GM19467 (cell line): ENCODE data around the gene DPP3.

Source experiments
- ATAC-seq: cut with Tn5 transposase; IDR thresholded peaks from one replicate; pipeline ENCODE4 v1.9.1; 2021; ENCODE audit warnings: mild to moderate bottlenecking, moderate library complexity; ENCODE audit not compliant: unreplicated experiment

DPP3 gene

GRCh38 chr11:66479394-66480116 lies 679 bp upstream of the DPP3 start:
- peak; percentile 13 for ATAC-seq

GRCh38 chr11:66484806-66485380 lies 4.7 kb downstream of the DPP3 start:
- no peak for ATAC-seq

- no peak for ATAC-seq
These were observed 8.7 kb downstream of the DPP3 start for GRCh38 chr11:66488957-66489356.

- ATAC-seq, result no peak
These were observed 9.4 kb downstream of the DPP3 start for GRCh38 chr11:66489636-66490035.

GRCh38 chr11:66491315-66491935 lies 11.2 kb downstream of the DPP3 start:
- no peak for ATAC-seq

GRCh38 chr11:66492161-66492865 lies 12.1 kb downstream of the DPP3 start:
- no peak for ATAC-seq

GRCh38 chr11:66493130-66493529 lies 12.9 kb downstream of the DPP3 start:
- ATAC-seq, result no peak

GRCh38 chr11:66494458-66494857 lies 14.2 kb downstream of the DPP3 start:
- ATAC-seq, result no peak

- no peak for ATAC-seq
These were observed 14.7 kb downstream of the DPP3 start for GRCh38 chr11:66494935-66495334.

GRCh38 chr11:66495401-66495854 lies 15.2 kb downstream of the DPP3 start:
- no peak for ATAC-seq

GRCh38 chr11:66497206-66497605 lies 17.0 kb downstream of the DPP3 start:
- ATAC-seq, result no peak

GRCh38 chr11:66498506-66498905 lies 18.3 kb downstream of the DPP3 start:
- ATAC-seq, result no peak

GRCh38 chr11:66505276-66505816 lies 25.1 kb downstream of the DPP3 start:
- ATAC-seq, result no peak

GRCh38 chr11:66509131-66509561 lies 28.9 kb downstream of the DPP3 start:
- no peak for ATAC-seq

- peak; percentile 82 for ATAC-seq
These were observed 30.2 kb downstream of the DPP3 start, which contains the start of gene BBS1 for GRCh38 chr11:66510271-66510989. BBS1 (plus strand) TSS chr11:66510635; CDS start chr11:66510660, 25 bp downstream.

GRCh38 chr11:66510990-66511339 lies 30.7 kb downstream of the DPP3 start:
- no peak for ATAC-seq

GRCh38 chr11:66523611-66524010 lies 43.4 kb downstream of the DPP3 start:
- no peak for ATAC-seq

- ATAC-seq, result no peak
These were observed 44.2 kb downstream of the DPP3 start for GRCh38 chr11:66524304-66525040.

- ATAC-seq, result no peak
These were observed 48.8 kb downstream of the DPP3 start for GRCh38 chr11:66529069-66529468.

GRCh38 chr11:66529655-66530054 lies 49.4 kb downstream of the DPP3 start:
- no peak for ATAC-seq
